Thoracic aorta (tissue), 2 donors: Measurements from ENCODE around the gene CATSPERE. TPM values are rescaled to one million over a fixed set of nuclear protein-coding genes. Genes with fewer than 3 reads are reported as not detected.

ENCODE experiments used
- ATAC-seq: fragments of 150-250 bp; one replicate; pipeline ENCODE4 v1.8.0; 2017; ENCODE audit warnings: low read depth; ENCODE audit not compliant: insufficient number of reproducible peaks, low FRiP score
- DNase-seq: peaks from one replicate; pipeline ENCODE4 v3.0.0-alpha.2; 2020; ENCODE audit warnings: low spot score
- H3K27ac ChIP-seq, 2 donors: fragments of 200-600 bp; sonication (generic); 1 replicate in 1 of 2; 2 replicates in 1 of 2; pipeline ENCODE4 v1.5.1; 2016; ENCODE audit warnings: mild to moderate bottlenecking in 2 of 2, moderate library complexity in 2 of 2
- H3K27me3 ChIP-seq: fragments of 200-600 bp; sonication (generic); replicated peaks from 2 replicates; pipeline ENCODE4 v1.6.0; 2016; ENCODE audit warnings: mild to moderate bottlenecking; ENCODE audit not compliant: insufficient read depth
- H3K36me3 ChIP-seq: fragments of 200-600 bp; sonication (generic); one replicate; pipeline ENCODE4 v1.5.1; 2016
- H3K4me1 ChIP-seq, 2 donors: fragments of 200-600 bp; sonication (generic); 1 replicate in 1 of 2; 2 replicates in 1 of 2; pipeline versions ENCODE4 v1.5.1 to v1.6.0; 2016; ENCODE audit warnings: low read depth in 2 of 2, mild to moderate bottlenecking in 1 of 2; ENCODE audit not compliant: control insufficient read depth in 1 of 2
- H3K4me3 ChIP-seq: fragments of 200-600 bp; sonication (generic); 2 replicates; pipeline ENCODE4 v1.5.1; 2016; ENCODE audit warnings: mild to moderate bottlenecking
- H3K9me3 ChIP-seq: fragments of 200-600 bp; sonication (generic); 2 replicates; pipeline ENCODE4 v1.5.1; 2016
- CTCF ChIP-seq: fragments of 200-600 bp; sonication (generic); IDR thresholded peaks from one replicate; pipeline ENCODE4 v1.5.1; 2019; ENCODE audit warnings: antibody characterized with exemption
- total RNA-seq, 2 donors: library from RNA; depleted of rRNA; stranded (reverse); fragments of >200 nt; gene quantifications; one replicate each; pipeline versions ENCODE4 v1.1.0 to v1.2.3, GENCODE V29; 2016

The CATSPERE gene
- total RNA-seq, 2 donors from 2014 or later, result 0.14 to 1.3 TPM

- TF ChIP-seq CTCF, result no peak
- peaks cover 10 to 30% of the 10 kb centered on the region in 2 donors for H3K4me1 ChIP-seq
- H3K36me3 ChIP-seq, result no peaks in the 10 kb centered on the region
- H3K9me3 ChIP-seq, result no peaks in the 10 kb centered on the region
- no peak for DNase-seq
- no peak for ATAC-seq
- H3K4me3 ChIP-seq, result no peak overlapping the region
- no peak overlapping the region for H3K27ac ChIP-seq
- H3K27me3 ChIP-seq, result no peaks in the 10 kb centered on the region
Observed at GRCh38 chr1:244442850-244443249, 18.2 kb upstream of the CATSPERE start.

- Histone ChIP-seq H3K27ac (peak overlapping the region; percentile 49 to 67), H3K36me3 (no peaks in the 10 kb centered on the region), H3K9me3 (no peaks in the 10 kb centered on the region), H3K27me3 (no peaks in the 10 kb centered on the region), H3K4me1 (peaks cover 16 to 47% of the 10 kb centered on the region in 2 donors), H3K4me3 (peak overlapping the region; percentile 40)
- no peak for DNase-seq
- no peak for ATAC-seq
- TF ChIP-seq CTCF, result no peak
Observed at GRCh38 chr1:244444854-244445253, 16.2 kb upstream of the CATSPERE start.

GRCh38 chr1:244445320-244446181 lies 15.5 kb upstream of the CATSPERE start:
- Histone ChIP-seq H3K9me3 (no peaks in the 10 kb centered on the region), H3K4me3 (peak overlapping the region; percentile 40), H3K27ac (peak overlapping the region; percentile 34 to 49), H3K27me3 (no peaks in the 10 kb centered on the region), H3K36me3 (no peaks in the 10 kb centered on the region), H3K4me1 (peaks cover 23 to 54% of the 10 kb centered on the region in 2 donors)
- TF ChIP-seq CTCF, result no peak
- ATAC-seq (no peak), DNase-seq (no peak)

GRCh38 chr1:244447024-244447423 lies 14.0 kb upstream of the CATSPERE start:
- H3K27ac ChIP-seq, result no peak overlapping the region
- no peak overlapping the region for H3K4me3 ChIP-seq
- no peaks in the 10 kb centered on the region for H3K36me3 ChIP-seq
- no peaks in the 10 kb centered on the region for H3K27me3 ChIP-seq
- DNase-seq, result no peak
- peaks cover 23 to 55% of the 10 kb centered on the region in 2 donors for H3K4me1 ChIP-seq
- H3K9me3 ChIP-seq, result no peaks in the 10 kb centered on the region
- TF ChIP-seq CTCF, result no peak
- no peak for ATAC-seq

- H3K27ac ChIP-seq, result no peak overlapping the region
- peaks cover 23 to 60% of the 10 kb centered on the region in 2 donors for H3K4me1 ChIP-seq
- no peaks in the 10 kb centered on the region for H3K36me3 ChIP-seq
- no peaks in the 10 kb centered on the region for H3K27me3 ChIP-seq
- DNase-seq, result no peak
- no peak overlapping the region for H3K4me3 ChIP-seq
- H3K9me3 ChIP-seq, result no peaks in the 10 kb centered on the region
- no peak for ATAC-seq
- no peak for TF ChIP-seq CTCF
Observed at GRCh38 chr1:244447552-244447951, 13.5 kb upstream of the CATSPERE start.
